AG08395 (cell line): Measurements from ENCODE around the gene GRIK2.

Experiments used
- DNase-seq: peaks from one replicate; pipeline ENCODE4 v3.0.0; 2012; ENCODE audit warnings: mixed read lengths, low spot score

Gene GRIK2

DNA sequence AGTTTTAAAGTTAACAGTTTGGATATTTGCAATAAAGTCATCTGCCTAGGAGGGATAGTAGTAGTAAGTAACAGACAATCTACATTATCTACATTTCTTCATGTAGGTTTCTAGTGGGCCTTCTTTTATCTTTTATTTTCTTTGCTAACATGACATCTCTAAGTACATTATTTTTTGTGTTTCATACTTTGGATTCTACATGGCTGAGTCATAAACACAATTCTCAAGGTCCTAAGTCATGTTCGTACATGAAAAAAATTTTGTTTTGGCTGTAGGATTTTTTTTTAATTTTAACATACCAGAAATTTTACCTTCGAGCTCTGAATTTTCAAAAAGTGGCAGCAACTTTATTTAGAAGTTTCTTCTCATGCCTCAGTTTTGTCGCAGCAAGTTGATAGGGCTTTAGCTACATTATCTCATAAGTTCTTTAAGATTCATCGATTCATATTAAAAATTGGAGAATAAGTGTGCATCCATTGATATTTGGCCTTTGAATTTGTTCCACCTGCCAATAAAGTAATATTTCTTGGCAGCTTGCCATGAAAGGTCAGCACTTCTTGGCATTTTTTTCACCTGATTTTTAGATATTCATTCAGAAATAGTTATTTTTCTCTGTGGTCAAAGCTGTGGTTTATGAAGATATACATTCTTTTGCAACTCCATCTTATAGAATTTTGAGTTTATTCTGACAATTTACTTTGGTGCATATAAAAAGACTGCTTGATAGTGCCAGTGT is 146.2 kb downstream of the GRIK2 start:
- DNase-seq, result peak; percentile 25

DNA sequence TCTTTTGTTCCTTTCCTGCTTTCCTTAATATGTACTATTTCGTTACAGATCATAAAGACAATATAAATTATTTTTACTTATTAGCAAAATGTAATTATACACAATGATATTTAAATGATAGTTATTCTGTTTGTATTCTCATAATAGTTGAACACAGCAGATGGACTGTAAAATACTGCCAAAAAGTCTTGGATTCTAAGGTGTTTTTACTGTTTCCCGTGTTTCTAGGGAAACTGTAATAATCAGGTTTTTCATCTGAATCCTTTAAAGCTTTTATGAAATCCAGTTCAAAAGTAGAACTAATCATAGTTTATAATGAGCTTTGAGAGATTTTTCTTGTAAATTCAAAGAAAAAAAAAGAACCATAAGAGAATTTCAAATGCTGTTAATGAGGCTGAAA is 148.4 kb downstream of the GRIK2 start:
- no peak for DNase-seq

DNA sequence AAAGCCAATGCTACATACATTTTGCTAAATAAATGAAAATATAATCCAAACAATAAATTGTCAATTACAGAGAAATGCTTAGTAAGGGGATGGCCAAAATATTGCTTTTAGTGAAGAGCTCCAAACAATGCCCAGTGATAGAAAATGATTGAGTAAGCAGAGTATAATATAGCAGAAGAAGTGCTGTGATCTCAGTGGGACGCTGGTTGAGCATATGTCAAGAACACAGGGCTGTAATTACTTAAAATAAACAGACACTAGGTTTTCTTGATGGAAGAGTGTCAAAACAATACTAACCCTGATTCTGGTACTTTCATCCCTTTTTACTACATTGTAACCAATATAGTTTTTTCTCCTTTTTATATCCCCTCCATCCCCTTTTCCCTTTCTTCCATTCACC is 150.3 kb downstream of the GRIK2 start:
- DNase-seq, result no peak

DNA sequence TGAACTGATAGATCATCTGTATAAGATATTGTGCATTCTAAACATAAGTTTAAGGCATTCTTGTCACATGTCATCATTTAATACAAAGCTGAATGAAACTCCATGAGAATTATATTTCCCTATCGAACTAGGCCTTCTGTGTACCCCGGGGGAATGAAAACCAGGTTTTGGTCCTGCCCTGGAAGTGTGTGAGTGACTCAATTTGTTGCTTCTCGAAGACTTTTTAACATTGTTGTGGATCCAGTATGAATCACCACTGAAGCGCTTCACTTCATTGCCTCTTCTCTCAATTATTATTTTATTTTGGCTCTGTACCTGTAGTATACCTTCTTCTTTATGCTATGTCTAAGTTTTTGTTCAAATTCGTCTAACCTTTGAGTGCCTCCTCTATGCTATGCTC is 150.8 kb downstream of the GRIK2 start:
- DNase-seq, result peak; percentile 15

DNA sequence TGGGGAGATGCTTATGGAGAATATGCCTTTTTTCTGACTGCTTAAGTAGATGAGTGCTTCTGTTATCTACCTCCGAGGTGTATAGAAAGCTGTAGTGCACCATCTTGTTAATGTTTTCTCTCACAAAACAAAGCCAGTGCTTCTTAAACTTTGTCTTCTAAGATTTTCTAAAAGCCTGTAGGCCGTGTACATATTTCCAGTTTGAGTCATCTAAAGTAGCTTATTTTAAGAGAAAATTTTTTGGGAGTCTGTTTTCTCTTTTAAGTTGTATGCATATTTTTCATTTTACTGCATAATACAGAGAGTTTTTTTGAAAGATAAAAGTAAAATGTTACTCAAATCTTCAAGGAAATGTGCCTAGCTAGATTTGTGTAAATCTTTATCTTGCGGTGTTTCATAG is 151.7 kb downstream of the GRIK2 start:
- DNase-seq, result peak; percentile 5

DNA sequence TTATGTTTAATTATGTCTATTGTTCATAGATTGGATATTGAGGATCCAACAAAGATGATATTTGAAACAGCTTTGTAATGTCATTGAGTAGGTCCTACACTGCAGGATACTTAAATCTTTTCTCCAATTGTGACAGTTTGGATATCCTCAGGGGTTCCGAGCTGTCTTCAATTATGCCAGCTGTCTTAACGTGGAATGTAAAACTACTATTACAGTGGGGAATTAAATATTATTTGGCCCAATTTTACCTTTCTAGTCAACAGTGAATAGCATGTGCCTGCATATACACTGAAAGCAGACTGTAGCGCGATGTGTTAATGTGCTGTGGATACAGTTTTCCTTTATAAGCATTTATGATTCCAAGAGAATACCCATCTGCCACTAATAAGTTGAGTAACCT is 156.9 kb downstream of the GRIK2 start:
- no peak for DNase-seq

DNA sequence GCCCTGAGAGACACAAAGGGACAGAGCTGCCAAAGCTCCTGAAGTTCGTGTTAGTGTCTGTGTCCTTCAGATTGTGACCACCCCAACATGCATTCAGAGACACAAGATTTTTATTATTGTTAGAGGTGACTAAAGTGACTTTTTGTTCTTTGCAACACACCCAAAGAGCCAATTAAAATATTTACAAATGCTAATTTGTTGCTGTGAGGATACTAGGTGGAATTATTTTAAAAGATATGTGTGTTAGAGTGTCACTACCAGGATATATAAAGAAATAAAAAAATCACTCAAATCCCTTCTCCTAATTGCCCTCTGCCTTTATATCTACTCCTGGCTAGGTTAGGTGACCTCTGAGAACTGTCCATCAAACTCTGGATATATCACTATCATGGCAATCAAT is 160.7 kb downstream of the GRIK2 start:
- no peak for DNase-seq

DNA sequence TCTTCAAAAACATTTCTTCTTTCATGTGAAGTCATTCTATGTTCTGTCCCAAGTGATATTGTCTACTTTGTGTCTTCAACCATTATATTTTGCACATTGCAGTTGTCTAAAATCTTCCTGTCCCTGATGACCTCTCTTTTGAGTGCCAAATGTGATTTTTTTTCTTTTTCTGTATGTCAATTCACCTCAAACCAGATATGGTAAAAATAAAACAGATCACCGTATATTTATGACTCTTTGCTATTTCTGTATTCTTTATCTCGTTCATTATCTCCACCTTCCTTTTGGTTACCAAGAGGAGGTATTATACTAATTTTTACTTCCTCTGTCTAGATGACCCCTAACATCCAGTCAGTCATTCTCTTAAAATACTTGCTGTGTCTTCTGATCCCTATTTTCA is 165.2 kb downstream of the GRIK2 start:
- no peak for DNase-seq

DNA sequence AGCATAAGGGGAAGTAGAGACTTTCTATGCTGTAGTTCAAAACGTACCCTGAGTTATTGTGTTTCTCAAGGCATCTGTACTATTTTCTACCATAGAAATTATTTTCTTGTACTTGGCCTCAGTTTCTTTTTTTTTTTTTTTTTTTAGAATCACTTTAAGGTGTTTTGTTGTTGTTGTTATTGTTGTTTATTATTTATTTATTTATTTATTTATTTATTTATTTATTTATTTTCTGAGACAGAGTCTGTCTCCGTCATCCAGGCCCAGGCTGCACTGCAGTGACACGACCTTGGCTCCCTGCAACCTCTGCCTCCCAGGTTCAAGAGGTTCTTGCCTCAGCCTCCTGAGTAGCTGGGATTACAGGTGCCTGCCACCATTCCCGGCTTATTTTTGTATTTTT is 179.1 kb downstream of the GRIK2 start:
- DNase-seq, result no peak

DNA sequence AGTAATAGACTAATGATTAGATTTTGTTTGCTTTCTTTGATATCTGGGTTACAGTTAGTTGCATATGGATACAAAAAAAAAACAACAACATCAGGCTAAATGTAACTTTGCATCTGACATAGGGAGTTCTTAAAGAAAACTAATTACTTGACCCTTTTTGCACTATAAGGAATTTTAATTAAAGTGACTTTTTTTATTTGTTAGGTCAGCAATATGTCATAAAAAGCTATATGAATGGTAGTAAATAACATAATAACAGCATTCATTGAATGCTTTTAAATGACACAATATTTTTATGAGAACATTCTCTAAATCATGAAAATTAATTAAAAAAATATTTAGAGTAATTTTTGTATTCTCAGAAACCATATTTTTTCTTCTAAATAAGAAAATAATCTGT is 183.6 kb downstream of the GRIK2 start:
- no peak for DNase-seq

DNA sequence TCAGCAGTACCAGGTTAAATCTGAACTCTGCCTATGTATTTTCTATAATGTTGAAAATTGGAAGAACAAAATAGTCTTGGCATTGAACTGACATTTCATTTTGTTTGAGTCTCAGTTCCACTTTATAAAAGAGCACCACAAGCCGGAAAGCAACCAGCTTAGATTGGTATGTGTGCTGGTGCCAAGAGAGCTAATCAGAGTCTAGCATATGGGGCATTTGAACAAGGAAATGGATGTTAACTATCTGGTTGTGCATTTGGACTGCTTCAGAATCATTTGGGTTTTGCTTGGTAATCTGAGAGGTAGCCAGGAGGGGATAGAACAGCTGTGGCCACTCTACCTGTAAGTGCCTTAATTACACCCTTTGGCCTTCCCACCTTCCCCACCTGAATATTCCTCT is 184.8 kb downstream of the GRIK2 start:
- no peak for DNase-seq

DNA sequence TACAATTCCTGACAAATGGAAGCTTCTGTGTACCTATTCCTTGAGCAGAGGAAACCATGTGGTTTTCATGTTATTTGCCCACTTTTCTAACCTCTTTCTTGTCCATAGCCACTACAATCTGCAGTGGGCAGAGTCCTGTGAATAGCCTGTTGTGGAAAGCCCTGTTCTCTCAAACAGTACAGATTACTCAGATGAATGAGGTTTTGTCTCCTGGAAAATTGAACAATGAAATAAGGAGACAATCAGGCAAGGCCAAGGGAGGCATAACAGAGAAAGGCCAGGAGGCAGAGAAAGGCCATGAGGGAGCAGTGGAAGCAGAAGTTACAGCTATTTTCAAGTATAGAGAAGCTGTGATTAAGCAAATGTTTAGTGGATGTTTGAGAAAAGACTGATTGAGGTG is 189.3 kb downstream of the GRIK2 start:
- no peak for DNase-seq

DNA sequence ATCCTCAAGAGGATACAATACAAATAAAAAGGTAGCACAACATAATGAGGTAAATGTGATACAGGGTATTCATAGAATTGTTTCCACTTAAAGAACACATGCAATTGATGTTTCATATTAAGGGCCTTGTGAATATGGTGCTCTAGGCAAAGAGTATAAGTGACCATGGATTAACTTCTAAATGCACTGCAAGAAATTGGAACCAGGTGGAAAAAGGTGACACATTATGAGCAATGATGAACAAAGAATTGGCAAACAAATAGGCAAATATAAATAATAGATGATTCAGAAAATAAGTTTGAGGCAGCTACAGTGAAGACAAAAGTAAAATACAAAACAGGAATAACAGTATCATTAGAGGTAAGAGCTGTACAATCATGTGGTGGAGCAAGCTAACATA is 192.0 kb downstream of the GRIK2 start:
- DNase-seq, result no peak

DNA sequence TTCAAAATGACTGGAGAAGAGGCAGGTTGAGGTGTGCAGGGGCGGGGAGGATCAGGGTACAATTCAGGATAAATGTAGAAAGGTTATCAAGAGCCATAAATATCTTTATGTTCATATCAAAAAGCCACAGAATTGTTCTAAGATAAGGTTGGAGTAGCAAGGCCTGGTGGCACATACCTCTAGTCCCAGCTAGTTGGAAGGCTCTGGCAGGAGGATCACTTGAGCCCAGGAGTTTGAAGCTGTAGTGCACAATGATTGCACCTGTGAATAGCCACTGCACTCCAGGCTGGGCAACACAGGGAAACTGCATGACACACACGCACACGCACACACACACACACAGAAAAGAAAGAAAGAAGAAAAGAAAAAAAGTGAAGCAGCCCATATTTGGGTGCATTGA is 194.8 kb downstream of the GRIK2 start:
- DNase-seq, result no peak

DNA sequence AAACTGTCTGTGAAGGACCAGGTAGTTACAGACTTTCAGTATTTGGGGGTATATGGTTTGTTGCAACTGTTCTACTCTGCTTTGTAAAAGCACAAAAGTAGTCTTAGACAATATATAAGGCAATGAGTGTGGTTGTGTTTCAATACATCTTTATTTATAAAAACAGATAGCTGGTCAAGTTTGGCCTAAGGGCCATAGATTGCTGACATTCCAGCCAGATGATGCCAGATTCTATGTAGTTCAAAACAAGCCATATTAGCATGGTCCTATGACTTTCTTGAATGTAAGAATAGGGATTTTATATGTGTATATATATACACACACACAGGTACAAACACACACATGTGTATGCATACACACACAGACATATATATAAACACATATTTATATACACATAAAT is 201.8 kb downstream of the GRIK2 start:
- no peak for DNase-seq

DNA sequence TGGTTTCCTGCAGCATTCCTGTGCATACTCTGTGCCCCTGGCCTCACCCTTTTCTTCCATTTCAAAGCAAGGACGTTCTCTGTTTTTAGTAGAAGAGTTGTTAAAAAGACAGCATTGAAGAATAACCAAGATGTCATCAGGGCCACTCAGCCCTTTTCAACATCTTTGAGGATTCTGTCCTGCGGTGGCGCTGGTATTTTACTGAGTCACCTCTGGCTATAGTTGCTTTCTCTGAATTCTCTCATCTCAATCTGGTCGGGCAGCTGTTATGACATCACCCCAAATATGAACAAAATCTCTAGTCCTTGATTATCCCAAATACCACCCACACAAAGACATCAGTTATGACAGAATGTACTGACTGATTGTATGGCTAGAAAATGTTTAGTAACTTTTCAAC is 204.2 kb downstream of the GRIK2 start:
- DNase-seq, result peak; percentile 84

DNA sequence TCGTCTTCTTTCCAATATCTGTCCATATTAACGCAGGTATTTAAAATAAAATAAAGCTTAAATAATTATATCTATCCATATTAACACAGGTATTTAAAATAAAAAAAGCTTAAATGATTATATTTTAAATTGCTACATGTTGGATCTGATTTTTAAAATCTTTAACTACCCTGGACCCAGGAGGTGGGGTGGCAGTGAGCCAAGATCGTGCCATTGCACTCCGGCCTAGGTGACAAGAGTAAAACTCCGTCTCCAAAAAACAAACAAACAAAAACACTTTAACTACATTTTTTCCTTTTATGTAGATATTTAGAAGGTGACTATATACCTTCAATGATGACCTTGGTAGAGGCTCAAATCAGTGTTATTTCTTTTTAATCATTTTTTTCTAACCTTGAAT is 211.9 kb downstream of the GRIK2 start:
- no peak for DNase-seq

DNA sequence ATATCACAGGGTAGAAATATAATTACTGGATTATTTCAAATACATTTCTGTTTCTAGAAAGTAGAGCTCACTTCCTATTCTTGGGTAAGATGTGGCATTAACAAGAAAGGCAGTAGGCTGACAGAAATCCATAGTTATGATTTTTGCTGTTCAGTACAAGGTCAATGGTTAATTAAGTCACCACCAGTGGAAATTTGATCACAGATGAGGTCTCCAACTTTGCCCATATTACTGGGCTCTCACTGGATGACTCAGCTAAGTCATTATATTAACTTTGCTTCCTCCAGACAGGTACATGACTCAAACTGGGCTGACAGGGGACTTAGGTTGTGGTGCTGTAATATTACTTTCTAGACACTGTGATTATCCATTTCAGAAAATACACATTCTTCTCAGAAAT is 212.4 kb downstream of the GRIK2 start:
- DNase-seq, result no peak

DNA sequence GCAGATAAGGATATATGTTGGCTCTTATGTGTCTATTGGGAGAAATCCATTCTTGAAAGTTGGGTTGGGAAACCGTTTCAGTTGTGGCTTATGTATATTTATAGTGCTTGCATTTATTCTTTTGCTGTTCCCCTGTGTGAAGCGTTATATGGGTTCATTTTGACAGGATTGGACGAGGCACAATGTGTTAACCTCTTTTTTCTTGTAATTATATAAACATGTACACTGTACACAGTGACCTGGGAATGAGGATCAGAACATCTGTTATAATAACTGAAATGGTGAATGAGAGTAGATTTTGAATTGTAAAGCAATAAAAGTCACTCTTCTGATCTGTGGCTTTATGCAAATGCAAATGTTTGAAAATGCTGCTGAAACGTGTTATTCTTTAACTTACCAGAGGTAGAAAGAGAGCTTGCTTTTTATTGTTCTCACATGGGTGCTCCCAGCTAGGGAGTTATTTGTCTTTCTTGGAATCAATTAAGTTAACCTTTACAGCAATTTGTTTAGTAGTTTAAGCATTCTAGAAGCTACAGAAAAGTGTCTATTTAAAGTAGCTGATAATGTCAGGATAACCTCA is 213.7 kb downstream of the GRIK2 start:
- DNase-seq, result no peak

DNA sequence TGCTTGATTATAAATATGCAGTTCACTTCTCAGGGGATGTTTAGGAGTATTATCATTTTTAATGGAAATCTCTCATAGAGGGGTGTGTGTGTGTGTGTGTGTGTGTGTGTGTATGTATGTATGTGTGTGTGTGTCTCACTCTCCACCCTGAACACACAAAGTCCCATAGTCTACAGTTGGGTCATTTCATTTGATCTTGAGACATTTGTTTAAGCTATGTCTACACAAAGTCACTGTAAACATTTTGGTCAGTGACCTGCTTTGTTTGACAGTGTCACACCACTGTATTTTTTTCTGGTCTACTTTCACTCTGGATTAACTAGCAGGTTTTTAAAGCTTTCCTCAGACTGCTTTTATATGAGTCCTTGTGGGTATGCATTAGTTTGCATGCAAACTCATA is 215.2 kb downstream of the GRIK2 start:
- DNase-seq, result no peak

DNA sequence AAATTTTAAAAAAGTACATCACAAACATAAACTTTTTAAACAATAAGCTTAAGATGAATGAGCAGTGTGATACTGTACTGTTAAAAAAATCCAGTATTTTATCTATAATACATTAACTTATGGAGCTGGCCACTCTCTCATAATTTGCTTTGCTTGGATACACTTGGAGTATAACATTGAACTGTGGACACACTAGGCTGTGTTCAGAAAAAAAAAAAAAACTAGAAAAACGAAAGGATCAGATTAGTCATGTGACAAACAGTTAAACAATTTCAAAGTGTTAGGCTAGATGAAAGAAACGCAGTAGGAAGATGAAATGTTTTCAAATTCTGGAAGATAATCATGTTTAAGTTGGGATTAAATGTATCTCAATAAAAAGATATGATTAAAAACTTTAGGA is 220.0 kb downstream of the GRIK2 start:
- DNase-seq, result no peak

DNA sequence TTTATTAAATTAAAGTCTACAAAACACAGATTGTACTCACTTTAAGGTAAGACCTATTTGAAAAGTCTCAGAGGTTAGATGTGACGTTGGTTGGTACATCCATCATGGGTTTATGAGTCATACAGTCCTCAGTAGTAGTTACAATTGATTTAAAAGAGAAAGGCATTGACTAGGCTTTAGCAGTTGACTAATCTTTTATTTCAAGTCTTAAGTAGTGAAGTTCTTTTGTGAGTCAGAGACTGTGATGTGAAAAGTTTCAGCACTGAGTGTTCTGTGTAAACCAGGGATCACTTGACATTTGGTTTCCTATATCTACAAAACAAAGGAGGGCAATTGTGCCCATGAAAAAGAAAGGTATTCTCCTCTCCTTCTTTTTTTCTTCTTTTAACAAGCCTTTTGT is 221.3 kb downstream of the GRIK2 start:
- DNase-seq, result peak; percentile 12

DNA sequence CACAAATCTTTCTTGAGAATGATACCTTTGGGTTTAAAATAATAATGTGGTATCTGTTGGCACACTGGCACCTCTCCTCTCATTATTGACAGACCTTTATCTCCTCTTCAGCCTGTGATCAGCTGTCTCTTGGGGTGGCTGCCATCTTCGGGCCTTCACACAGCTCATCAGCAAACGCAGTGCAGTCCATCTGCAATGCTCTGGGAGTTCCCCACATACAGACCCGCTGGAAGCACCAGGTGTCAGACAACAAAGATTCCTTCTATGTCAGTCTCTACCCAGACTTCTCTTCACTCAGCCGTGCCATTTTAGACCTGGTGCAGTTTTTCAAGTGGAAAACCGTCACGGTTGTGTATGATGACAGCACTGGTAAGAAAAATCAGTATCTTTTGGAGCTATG is 232.8 kb downstream of the GRIK2 start:
- DNase-seq, result no peak

DNA sequence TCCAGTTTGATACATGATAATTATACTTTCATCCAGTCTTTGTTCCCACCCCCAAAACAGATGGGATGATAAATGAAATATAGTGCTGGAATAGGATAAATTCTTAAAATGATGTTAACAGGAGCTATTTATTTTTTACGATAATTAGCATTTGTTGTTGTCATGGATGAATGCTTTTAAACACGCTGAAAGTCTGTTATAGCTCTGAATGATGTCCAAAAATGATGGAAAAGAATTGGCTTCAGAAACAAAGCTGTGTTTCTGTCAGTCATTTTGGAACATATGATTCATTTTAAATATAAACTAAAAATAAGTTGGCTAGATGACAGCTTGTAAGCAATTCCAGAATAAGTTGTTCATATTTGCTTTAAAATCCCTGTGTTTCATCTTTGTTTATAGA is 237.4 kb downstream of the GRIK2 start:
- no peak for DNase-seq
